ENCODE data around the gene RSPH1. TPM values are rescaled to one million over a fixed set of nuclear protein-coding genes. Genes with fewer than 3 reads are reported as not detected.

RSPH1 gene
- total and polyA plus RNA-seq, 2 of the 8 experiments (the other 6 are each of a cell fraction or from before 2014, with no cell fraction given): 0.24 TPM; not detected in 1

- FAIRE-seq (no peak), DNase-seq (ENCODE audit: low read depth in 1 of 2, low spot score in 2 of 2) (no peak)
- CTCF ChIA-PET (ENCODE audit: partially characterized antibody): interaction anchor here (0.7 to 4.3 kb wide), 9 partner anchors 10 to 196 kb away, joined by 3 to 19 read pairs (median 4); no protein-coding TSS in a partner anchor
- Histone ChIP-seq H3K18ac (ENCODE audit: extremely low read depth, low read length) (no peak overlapping the region), H3K27me3 (replicated peaks in 1 of 4; ENCODE audit: control insufficient read depth in 3 of 4, extremely low read depth in 1 of 4, insufficient read depth in 3 of 4, low read length in 3 of 4) (no peaks in the 10 kb centered on the region), H2BK5ac (ENCODE audit: low read depth, low read length) (no peak overlapping the region), H3K27ac (ENCODE audit: low read depth, low read length) (no peak overlapping the region), H2BK12ac (ENCODE audit: low read depth, low read length) (peak overlapping the region; percentile 17; the same call in 1 of the 2 replicates), H2BK120ac (replicated peaks; ENCODE audit: low read depth, low read length) (no peak overlapping the region), H3K36me3 (ENCODE audit: control insufficient read depth in 2 of 4, insufficient read depth in 4 of 4, low read length in 3 of 4) (peaks cover 0 to 6% (median 3%) of the 10 kb centered on the region in 4 experiments; a peak in 5 of 8 replicates), H2AFZ (ENCODE audit: low read length) (no peak overlapping the region), H3K4me2 (ENCODE audit: insufficient read depth in 1 of 2, low read depth in 2 of 2, low read length in 2 of 2) (no peak overlapping the region), H3K4me1 (replicated peaks in 1 of 4; ENCODE audit: control insufficient read depth in 3 of 4, insufficient read depth in 4 of 4, low read length in 3 of 4) (peaks cover 0 to 2% (median 0%) of the 10 kb centered on the region in 4 experiments; a peak in 1 of 7 replicates), H3K56ac (replicated peaks; ENCODE audit: insufficient read length, low read depth, low read length) (no peak overlapping the region), H3K79me1 (ENCODE audit: low read depth, low read length) (no peaks in the 10 kb centered on the region), H3K14ac (ENCODE audit: insufficient read length) (no peak overlapping the region), H3K23ac (ENCODE audit: insufficient read length) (no peak overlapping the region), H3K4me3 (ENCODE audit: extremely low read depth in 1 of 4, insufficient read depth in 2 of 4, low read depth in 3 of 4, low read length in 4 of 4) (no peak overlapping the region), H4K5ac (ENCODE audit: insufficient read length, low read depth, low read length) (no peak overlapping the region), H2BK15ac (ENCODE audit: low read length) (no peak overlapping the region), H3K79me2 (ENCODE audit: control insufficient read depth in 1 of 2, insufficient read depth in 2 of 2, low read length in 2 of 2) (no peaks in the 10 kb centered on the region), H4K91ac (replicated peaks; ENCODE audit: insufficient read length, low read length) (no peak overlapping the region), H2BK20ac (ENCODE audit: low read length) (no peak overlapping the region), H3K9ac (replicated peaks in 1 of 4; ENCODE audit: extremely low read depth in 1 of 4, low read depth in 3 of 4, low read length in 3 of 4) (no peak overlapping the region; a peak in 1 of 7 replicates), H3K23me2 (ENCODE audit: low read depth, low read length) (no peaks in the 10 kb centered on the region), H2AK5ac (ENCODE audit: low read depth, low read length) (no peak overlapping the region), H4K20me1 (replicated peaks in 1 of 2; ENCODE audit: control insufficient read depth in 1 of 2, insufficient read depth in 2 of 2, low read length in 2 of 2) (peaks cover 0 to 3% of the 10 kb centered on the region in 2 experiments), H3K4ac (replicated peaks; ENCODE audit: insufficient read length, low read depth, low read length) (no peak overlapping the region), H4K8ac (ENCODE audit: extremely low read depth, insufficient read depth, low read length) (no peak overlapping the region), H3K9me3 (ENCODE audit: insufficient read depth in 2 of 2, low read depth in 1 of 2, low read length in 1 of 2) (no peaks in the 10 kb centered on the region)
- POLR2A ChIA-PET (ENCODE audit: partially characterized antibody): no interaction called here
- WGBS, 2 experiments (ENCODE audit: extremely low coverage in 1 of 2, insufficient coverage in 1 of 2, insufficient read length in 1 of 2, insufficient replicate concordance in 2 of 2, low coverage in 1 of 2, low lambda C conversion rate in 2 of 2, missing lambda C conversion rate in 1 of 2): 92% methylated on average over 17 of the region's 17 CpGs; no CpG with 5 or more reads in 1 of the 2 experiments
- TF ChIP-seq SIRT6 (IDR thresholded peaks at IDR 0.05; ENCODE audit: low read length) (no peak), CBX8 (IDR thresholded peaks at IDR 0.05; ENCODE audit: borderline replicate concordance, low read depth, low read length) (no peak), SP4 (IDR thresholded peaks at IDR 0.05; ENCODE audit: low read length) (no peak), RAD21 (IDR thresholded peaks at IDR 0.05 in 1 of 2, conservative IDR thresholded peaks at IDR 0.05 in 1 of 2; ENCODE audit: low read depth in 2 of 2, low read length in 2 of 2) (no peak), POLR2A (IDR thresholded peaks at IDR 0.05; ENCODE audit: control extremely low read depth in 1 of 2, low read depth in 2 of 2, low read length in 2 of 2) (no peak), PHF8 (conservative IDR thresholded peaks at IDR 0.05; ENCODE audit: low read depth, low read length) (no peak), TEAD4 (IDR thresholded peaks at IDR 0.05; ENCODE audit: low read depth, low read length) (no peak), NRF1 (IDR thresholded peaks at IDR 0.05; ENCODE audit: low read depth, low read length) (no peak), GABPA (IDR thresholded peaks at IDR 0.05; ENCODE audit: borderline replicate concordance, insufficient read depth, low read length) (no peak), POU5F1 (IDR thresholded peaks at IDR 0.05; ENCODE audit: low read depth, low read length) (no peak), CHD2 (IDR thresholded peaks at IDR 0.05; ENCODE audit: low read length) (no peak), ASH2L (IDR thresholded peaks at IDR 0.05; ENCODE audit: low read length) (no peak), CTBP2 (IDR thresholded peaks at IDR 0.05; ENCODE audit: borderline replicate concordance, insufficient read depth, insufficient read length, low read length) (no peak), USF2 (IDR thresholded peaks at IDR 0.05; ENCODE audit: low read length) (no peak)
Observed at GRCh38 chr21:42539342-42539741, 43.3 kb upstream of the RSPH1 start.

All from H1 (cell line).